ENCODE measurements around the gene HORMAD2. TPM values are rescaled to one million over a fixed set of nuclear protein-coding genes. Genes with fewer than 3 reads are reported as not detected.
"Not testable (repeated sequence)": the region's sequence is repeated elsewhere in the genome, so short reads cannot be mapped to it uniquely, and the experiment has no call there.

Gene HORMAD2
- total RNA-seq, 1 experiment from 2014 or later = not detected

GRCh38 chr22:30057375-30057774 lies 22.9 kb upstream of the HORMAD2 start:
- Histone ChIP-seq H2AFZ (no peak overlapping the region), H4K20me1 (ENCODE audit: insufficient read depth) (no peaks in the 10 kb centered on the region), H3K9me3 (ENCODE audit: insufficient read depth, low read depth) (no peaks in the 10 kb centered on the region; the same call in 1 of the 2 replicates), H3K36me3 (ENCODE audit: low read depth) (no peaks in the 10 kb centered on the region), H3K79me2 (ENCODE audit: low read depth) (no peaks in the 10 kb centered on the region), H3K27me3 (ENCODE audit: insufficient read depth, low read depth) (no peaks in the 10 kb centered on the region), H3K27ac (no peak overlapping the region), H3K4me2 (no peak overlapping the region), H3K4me3 (no peak overlapping the region), H3F3A (ENCODE audit: insufficient read depth, low read depth) (no peaks in the 10 kb centered on the region), H3K4me1 (replicated peaks; ENCODE audit: insufficient read depth) (no peaks in the 10 kb centered on the region), H3K9me2 (ENCODE audit: insufficient read depth) (no peaks in the 10 kb centered on the region)
- CTCF ChIA-PET = no interaction called here
- intact Hi-C loops (cut with micrococcal nuclease; ENCODE audit: unreplicated experiment) = no loop called here
- no TSS peak for BruUV-seq (replicated peaks)
- DNase-seq = no peak
- POLR2A ChIA-PET (ENCODE audit: unreplicated experiment) = no interaction called here
- no peak for TF ChIP-seq CTCF (conservative IDR thresholded peaks at IDR 0.05)
- no peak for TF ChIP-seq EZH2 (IDR thresholded peaks at IDR 0.05; ENCODE audit: low read depth)

- DNase-seq; H3K36me3 ChIP-seq (ENCODE audit: low read depth); CTCF ChIA-PET; intact Hi-C loops (cut with micrococcal nuclease; ENCODE audit: unreplicated experiment); H3F3A ChIP-seq (ENCODE audit: insufficient read depth, low read depth); POLR2A ChIA-PET (ENCODE audit: unreplicated experiment); H3K9me3 ChIP-seq (ENCODE audit: insufficient read depth, low read depth); H3K79me2 ChIP-seq (ENCODE audit: low read depth); H2AFZ ChIP-seq; H3K9me2 ChIP-seq (ENCODE audit: insufficient read depth); H3K4me1 ChIP-seq (replicated peaks; ENCODE audit: insufficient read depth); H3K4me2 ChIP-seq; H3K27ac ChIP-seq; BruUV-seq (replicated peaks); H4K20me1 ChIP-seq (ENCODE audit: insufficient read depth); H3K4me3 ChIP-seq; H3K27me3 ChIP-seq (ENCODE audit: insufficient read depth, low read depth): not testable (repeated sequence)
These were observed 20.8 kb upstream of the HORMAD2 start for GRCh38 chr22:30059346-30060020.

- CTCF ChIA-PET; intact Hi-C loops (cut with micrococcal nuclease; ENCODE audit: unreplicated experiment); BruUV-seq (replicated peaks): not testable (repeated sequence)
These were observed 19.2 kb upstream of the HORMAD2 start for GRCh38 chr22:30061094-30061493.

GRCh38 chr22:30062259-30062658 lies 18.0 kb upstream of the HORMAD2 start:
- intact Hi-C loops (cut with micrococcal nuclease; ENCODE audit: unreplicated experiment) = no loop called here
- Histone ChIP-seq H3K36me3 (ENCODE audit: low read depth) (no peaks in the 10 kb centered on the region), H3K27ac (no peak overlapping the region), H3K9me2 (ENCODE audit: insufficient read depth) (no peaks in the 10 kb centered on the region), H3K4me3 (no peak overlapping the region), H3K9me3 (ENCODE audit: insufficient read depth, low read depth) (peaks cover 10% of the 10 kb centered on the region; the same call in 1 of the 2 replicates), H3K4me1 (replicated peaks; ENCODE audit: insufficient read depth) (no peaks in the 10 kb centered on the region), H3K4me2 (no peak overlapping the region), H3K27me3 (ENCODE audit: insufficient read depth, low read depth) (no peaks in the 10 kb centered on the region), H3F3A (ENCODE audit: insufficient read depth, low read depth) (0 out of 2 replicates have a peak, but pooled peaks cover 5% of the 10 kb centered on the region), H2AFZ (no peak overlapping the region), H3K79me2 (ENCODE audit: low read depth) (no peaks in the 10 kb centered on the region), H4K20me1 (ENCODE audit: insufficient read depth) (no peaks in the 10 kb centered on the region)
- BruUV-seq (replicated peaks) = no TSS peak
- TF ChIP-seq CTCF (conservative IDR thresholded peaks at IDR 0.05) (no peak), EZH2 (IDR thresholded peaks at IDR 0.05; ENCODE audit: low read depth) (no peak)
- CTCF ChIA-PET = no interaction called here
- DNase-seq = no peak
- POLR2A ChIA-PET (ENCODE audit: unreplicated experiment) = no interaction called here

More at GRCh38 chr22:30061094-30061493, 19.2 kb upstream of the HORMAD2 start:
- H3K4me1 ChIP-seq (replicated peaks; ENCODE audit: insufficient read depth); H3K9me2 ChIP-seq (ENCODE audit: insufficient read depth); H3F3A ChIP-seq (ENCODE audit: insufficient read depth, low read depth); H3K4me2 ChIP-seq; POLR2A ChIA-PET (ENCODE audit: unreplicated experiment); H3K79me2 ChIP-seq (ENCODE audit: low read depth); H3K4me3 ChIP-seq; H3K36me3 ChIP-seq (ENCODE audit: low read depth); H3K27me3 ChIP-seq (ENCODE audit: insufficient read depth, low read depth); H2AFZ ChIP-seq; H3K27ac ChIP-seq; DNase-seq; H4K20me1 ChIP-seq (ENCODE audit: insufficient read depth): not testable (repeated sequence)
- peaks cover 10% of the 10 kb centered on the region; the same call in 1 of the 2 replicates for H3K9me3 ChIP-seq (ENCODE audit: insufficient read depth, low read depth)
